ENCODE measurements around the gene FES. TPM values are rescaled to one million over a fixed set of nuclear protein-coding genes. Genes with fewer than 3 reads are reported as not detected.

FES gene
- total and polyA plus RNA-seq, 9 donors, result 2.2 to 37.2 (median 24.8) TPM

DNA sequence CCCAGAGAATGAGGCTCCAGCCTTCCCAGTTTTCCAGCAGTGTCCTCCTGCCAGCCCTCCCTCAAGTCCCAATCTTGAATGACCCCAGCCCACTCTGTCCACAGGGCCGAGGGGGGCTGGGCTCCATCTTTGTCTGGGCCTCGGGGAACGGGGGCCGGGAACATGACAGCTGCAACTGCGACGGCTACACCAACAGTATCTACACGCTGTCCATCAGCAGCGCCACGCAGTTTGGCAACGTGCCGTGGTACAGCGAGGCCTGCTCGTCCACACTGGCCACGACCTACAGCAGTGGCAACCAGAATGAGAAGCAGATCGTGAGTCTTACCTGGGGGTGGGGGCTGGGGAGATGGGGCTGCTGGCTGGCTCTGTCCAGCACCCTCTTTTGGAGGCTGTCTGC is 5.6 kb upstream of the FES start:
- peak in 1 of 5 donors; percentile 19 for DNase-seq
- TF ChIP-seq POLR2A (IDR thresholded peaks at IDR 0.05) (no peak), EP300 (IDR thresholded peaks at IDR 0.05) (no peak)
- TF ChIP-seq, protein P1, sequence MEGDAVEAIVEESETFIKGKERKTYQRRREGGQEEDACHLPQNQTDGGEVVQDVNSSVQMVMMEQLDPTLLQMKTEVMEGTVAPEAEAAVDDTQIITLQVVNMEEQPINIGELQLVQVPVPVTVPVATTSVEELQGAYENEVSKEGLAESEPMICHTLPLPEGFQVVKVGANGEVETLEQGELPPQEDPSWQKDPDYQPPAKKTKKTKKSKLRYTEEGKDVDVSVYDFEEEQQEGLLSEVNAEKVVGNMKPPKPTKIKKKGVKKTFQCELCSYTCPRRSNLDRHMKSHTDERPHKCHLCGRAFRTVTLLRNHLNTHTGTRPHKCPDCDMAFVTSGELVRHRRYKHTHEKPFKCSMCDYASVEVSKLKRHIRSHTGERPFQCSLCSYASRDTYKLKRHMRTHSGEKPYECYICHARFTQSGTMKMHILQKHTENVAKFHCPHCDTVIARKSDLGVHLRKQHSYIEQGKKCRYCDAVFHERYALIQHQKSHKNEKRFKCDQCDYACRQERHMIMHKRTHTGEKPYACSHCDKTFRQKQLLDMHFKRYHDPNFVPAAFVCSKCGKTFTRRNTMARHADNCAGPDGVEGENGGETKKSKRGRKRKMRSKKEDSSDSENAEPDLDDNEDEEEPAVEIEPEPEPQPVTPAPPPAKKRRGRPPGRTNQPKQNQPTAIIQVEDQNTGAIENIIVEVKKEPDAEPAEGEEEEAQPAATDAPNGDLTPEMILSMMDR (IDR thresholded peaks at IDR 0.05), result no peak
- H3K4me1 ChIP-seq (ENCODE audit: insufficient read depth), result peaks cover under 1% of the 10 kb centered on the region
- H3K27me3 ChIP-seq, result no peaks in the 10 kb centered on the region
- intact Hi-C loops (cut with DNase I), result loop anchor here in 1 of 4 donors (10.0 kb wide), 1 partner anchor 164 kb away; the partner anchor contains the start of gene BLM
- WGBS, 3 donors, result 87 to 97% (median 87%) methylated on average over 14 to 15 of the region's 15 CpGs
- no peak overlapping the region for H3K27ac ChIP-seq
- no peaks in the 10 kb centered on the region for H3K9me3 ChIP-seq
- no peaks in the 10 kb centered on the region for H3K36me3 ChIP-seq
- no peak overlapping the region for H3K4me3 ChIP-seq

DNA sequence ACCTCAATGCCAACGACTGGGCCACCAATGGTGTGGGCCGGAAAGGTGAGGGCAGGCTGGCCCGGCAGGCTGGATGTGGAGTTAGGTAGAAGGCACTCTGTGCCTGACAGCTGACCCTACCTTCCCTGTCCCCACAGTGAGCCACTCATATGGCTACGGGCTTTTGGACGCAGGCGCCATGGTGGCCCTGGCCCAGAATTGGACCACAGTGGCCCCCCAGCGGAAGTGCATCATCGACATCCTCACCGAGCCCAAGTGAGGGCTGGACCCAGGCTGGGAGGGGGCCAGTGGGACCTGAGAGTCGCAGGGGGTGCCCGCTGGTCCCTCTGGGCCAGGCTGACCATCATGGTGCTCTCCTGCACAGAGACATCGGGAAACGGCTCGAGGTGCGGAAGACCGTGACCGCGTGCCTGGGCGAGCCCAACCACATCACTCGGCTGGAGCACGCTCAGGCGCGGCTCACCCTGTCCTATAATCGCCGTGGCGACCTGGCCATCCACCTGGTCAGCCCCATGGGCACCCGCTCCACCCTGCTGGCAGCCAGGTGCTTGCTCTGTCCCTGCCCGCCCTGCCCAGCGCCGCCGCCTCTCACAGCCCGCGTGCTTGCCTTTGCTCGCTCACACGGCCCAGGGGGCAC is 4.5 kb upstream of the FES start:
- Histone ChIP-seq H3K27ac (no peak overlapping the region), H3K4me3 (no peak overlapping the region), H3K36me3 (no peaks in the 10 kb centered on the region), H3K27me3 (no peaks in the 10 kb centered on the region), H3K9me3 (no peaks in the 10 kb centered on the region), H3K4me1 (ENCODE audit: insufficient read depth) (peaks cover 2% of the 10 kb centered on the region)
- no peak for TF ChIP-seq POLR2A (IDR thresholded peaks at IDR 0.05)
- no peak for TF ChIP-seq EP300 (IDR thresholded peaks at IDR 0.05)
- TF ChIP-seq, protein P1 (IDR thresholded peaks at IDR 0.05), result no peak
- 92 to 95% (median 93%) methylated on average over 33 to 35 of the region's 35 CpGs for WGBS, 3 donors
- intact Hi-C loops (cut with DNase I), result loop anchor here in 2 of 4 donors (5.0 to 10.0 kb wide), 2 partner anchors 165 to 233 kb away; partner anchors contain the start of gene BLM (in 1 of the 2)
- DNase-seq, result peak in 1 of 5 donors; percentile 26

GRCh38 chr15:90880381-90881145 is 3.7 kb upstream of the FES start:
- intact Hi-C loops (cut with DNase I), result loop anchor here in 1 of 4 donors (5.0 kb wide), 1 partner anchor 233 kb away; no protein-coding TSS in a partner anchor
- Histone ChIP-seq H3K4me1 (ENCODE audit: insufficient read depth) (peaks cover 6% of the 10 kb centered on the region), H3K9me3 (no peaks in the 10 kb centered on the region), H3K27ac (no peak overlapping the region), H3K36me3 (no peaks in the 10 kb centered on the region), H3K27me3 (no peaks in the 10 kb centered on the region), H3K4me3 (no peak overlapping the region)
- WGBS, 3 donors, result 86 to 90% (median 88%) methylated on average over 16 of the region's 16 CpGs
- TF ChIP-seq, protein P1 (IDR thresholded peaks at IDR 0.05), result no peak
- TF ChIP-seq POLR2A (IDR thresholded peaks at IDR 0.05) (no peak), EP300 (IDR thresholded peaks at IDR 0.05) (no peak)
- peak in 2 of 5 donors; percentile 18 to 25 for DNase-seq

- Histone ChIP-seq H3K36me3 (no peaks in the 10 kb centered on the region), H3K27ac (no peak overlapping the region), H3K4me3 (no peak overlapping the region), H3K9me3 (no peaks in the 10 kb centered on the region), H3K27me3 (no peaks in the 10 kb centered on the region), H3K4me1 (ENCODE audit: insufficient read depth) (peaks cover 10% of the 10 kb centered on the region)
- DNase-seq, result peak in 1 of 5 donors; percentile 24
- no peak for TF ChIP-seq EP300 (IDR thresholded peaks at IDR 0.05)
- TF ChIP-seq, protein P1 (IDR thresholded peaks at IDR 0.05), result no peak
- no peak for TF ChIP-seq POLR2A (IDR thresholded peaks at IDR 0.05)
- WGBS, 3 donors, result 83 to 84% (median 83%) methylated on average over 35 of the region's 35 CpGs
- intact Hi-C loops (cut with DNase I), result loop anchor here in 1 of 4 donors (5.0 kb wide), 1 partner anchor 234 kb away; no protein-coding TSS in a partner anchor
Measured at GRCh38 chr15:90881181-90881977, 2.9 kb upstream of the FES start.
